Activated CD4-positive, alpha-beta T cell treated with anti-CD3 and anti-CD28 coated beads, Interleukin-2, amount 10 ng/mL, durations not matched to agents 24 days and 14 days (primary cell): ENCODE results near the gene TNNT1. TPM values are rescaled to one million over a fixed set of nuclear protein-coding genes. Genes with fewer than 3 reads are reported as not detected.
"Not testable (repeated sequence)": the region's sequence is repeated elsewhere in the genome, so short reads cannot be mapped to it uniquely, and the experiment has no call there.

Experiments used
- DNase-seq: peaks from one replicate; pipeline ENCODE4 v3.0.0; 2022
- H3K27ac Mint-ChIP-seq: one replicate; pipeline ENCODE4 v1.8.0; 2022; ENCODE audit warnings: mild to moderate bottlenecking, mixed read lengths
- H3K27me3 Mint-ChIP-seq: one replicate; pipeline ENCODE4 v1.8.0; 2022; ENCODE audit warnings: mixed read lengths
- H3K36me3 Mint-ChIP-seq: one replicate; pipeline ENCODE4 v1.8.0; 2022; ENCODE audit warnings: low read depth, mild to moderate bottlenecking, mixed read lengths
- H3K4me1 Mint-ChIP-seq: one replicate; pipeline ENCODE4 v1.8.0; 2021; ENCODE audit warnings: mixed read lengths
- H3K4me3 Mint-ChIP-seq: one replicate; pipeline ENCODE4 v1.8.0; 2022; ENCODE audit warnings: mild to moderate bottlenecking, moderate library complexity, mixed read lengths
- H3K9me3 Mint-ChIP-seq: one replicate; pipeline ENCODE4 v1.8.0; 2021; ENCODE audit warnings: mixed read lengths
- intact Hi-C: fragments of 100-400 bp; cut with micrococcal nuclease; formaldehyde crosslinking; loops from one replicate; pipeline ENCODE4 v1.15.1; 2023
- total RNA-seq: library from RNA; stranded (reverse); gene quantifications from 2 replicates; pipeline ENCODE4 v1.2.3, GENCODE V29; 2022

The TNNT1 gene
- total RNA-seq, 1 donor from 2014 or later, result 0.51 TPM

DNA sequence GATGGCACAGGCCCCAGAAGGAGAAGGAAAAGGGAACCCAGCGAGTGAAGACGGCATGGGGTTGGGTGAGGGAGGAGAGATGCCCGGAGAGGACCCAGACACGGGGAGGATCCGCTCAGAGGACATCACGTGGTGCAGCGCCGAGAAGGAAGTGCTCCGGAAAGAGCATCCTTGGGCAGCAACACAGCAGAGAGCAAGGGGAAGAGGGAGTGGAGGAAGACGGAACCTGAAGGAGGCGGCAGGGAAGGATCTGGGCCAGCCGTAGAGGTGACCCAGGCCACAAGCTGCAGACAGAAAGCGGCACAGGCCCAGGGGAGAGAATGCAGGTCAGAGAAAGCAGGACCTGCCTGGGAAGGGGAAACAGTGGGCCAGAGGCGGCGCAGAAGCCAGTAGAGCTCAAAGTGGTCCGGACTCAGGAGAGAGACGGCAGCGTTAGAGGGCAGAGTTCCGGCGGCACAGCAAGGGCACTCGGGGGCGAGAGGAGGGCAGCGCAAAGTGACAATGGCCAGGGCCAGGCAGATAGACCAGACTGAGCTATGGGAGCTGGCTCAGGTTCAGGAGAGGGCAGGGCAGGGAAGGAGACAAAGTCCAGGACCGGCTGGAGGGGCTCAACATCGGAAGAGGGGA lies 32.7 kb downstream of the TNNT1 start:
- peak overlapping the region; percentile 89 for H3K27ac Mint-ChIP-seq
- peaks cover 28% of the 10 kb centered on the region for H3K4me1 Mint-ChIP-seq
- intact Hi-C loops, result loop anchor here (2.0 to 5.0 kb wide), 5 partner anchors 36 to 1024 kb away; partner anchors contain the start of genes LENG9, PPP6R1, ZNF444 and ZNF580
- H3K4me3 Mint-ChIP-seq, result peak overlapping the region; percentile 94
- no peaks in the 10 kb centered on the region for H3K9me3 Mint-ChIP-seq
- H3K36me3 Mint-ChIP-seq, result peaks cover 8% of the 10 kb centered on the region
- DNase-seq, result peak; percentile 87
- peaks cover 7% of the 10 kb centered on the region for H3K27me3 Mint-ChIP-seq

DNA sequence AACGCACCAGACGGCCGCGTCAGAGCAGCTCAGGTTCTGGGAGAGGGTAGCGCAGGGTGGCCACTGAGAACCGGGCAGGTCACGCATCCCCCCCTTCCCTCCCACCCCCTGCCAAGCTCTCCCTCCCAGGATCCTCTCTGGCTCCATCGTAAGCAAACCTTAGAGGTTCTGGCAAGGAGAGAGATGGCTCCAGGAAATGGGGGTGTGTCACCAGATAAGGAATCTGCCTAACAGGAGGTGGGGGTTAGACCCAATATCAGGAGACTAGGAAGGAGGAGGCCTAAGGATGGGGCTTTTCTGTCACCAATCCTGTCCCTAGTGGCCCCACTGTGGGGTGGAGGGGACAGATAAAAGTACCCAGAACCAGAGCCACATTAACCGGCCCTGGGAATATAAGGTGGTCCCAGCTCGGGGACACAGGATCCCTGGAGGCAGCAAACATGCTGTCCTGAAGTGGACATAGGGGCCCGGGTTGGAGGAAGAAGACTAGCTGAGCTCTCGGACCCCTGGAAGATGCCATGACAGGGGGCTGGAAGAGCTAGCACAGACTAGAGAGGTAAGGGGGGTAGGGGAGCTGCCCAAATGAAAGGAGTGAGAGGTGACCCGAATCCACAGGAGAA lies 33.5 kb downstream of the TNNT1 start:
- Mint-ChIP-seq H3K27ac (peak overlapping the region; percentile 89), H3K4me3 (peak overlapping the region; percentile 94), H3K4me1 (peaks cover 28% of the 10 kb centered on the region), H3K9me3 (no peaks in the 10 kb centered on the region), H3K36me3 (peaks cover 11% of the 10 kb centered on the region), H3K27me3 (peaks cover 4% of the 10 kb centered on the region)
- no peak for DNase-seq
- intact Hi-C loops, result loop anchor here (2.0 to 5.0 kb wide), 5 partner anchors 35 to 1025 kb away; partner anchors contain the start of genes LENG9, PPP6R1, ZNF444 and ZNF580

DNA sequence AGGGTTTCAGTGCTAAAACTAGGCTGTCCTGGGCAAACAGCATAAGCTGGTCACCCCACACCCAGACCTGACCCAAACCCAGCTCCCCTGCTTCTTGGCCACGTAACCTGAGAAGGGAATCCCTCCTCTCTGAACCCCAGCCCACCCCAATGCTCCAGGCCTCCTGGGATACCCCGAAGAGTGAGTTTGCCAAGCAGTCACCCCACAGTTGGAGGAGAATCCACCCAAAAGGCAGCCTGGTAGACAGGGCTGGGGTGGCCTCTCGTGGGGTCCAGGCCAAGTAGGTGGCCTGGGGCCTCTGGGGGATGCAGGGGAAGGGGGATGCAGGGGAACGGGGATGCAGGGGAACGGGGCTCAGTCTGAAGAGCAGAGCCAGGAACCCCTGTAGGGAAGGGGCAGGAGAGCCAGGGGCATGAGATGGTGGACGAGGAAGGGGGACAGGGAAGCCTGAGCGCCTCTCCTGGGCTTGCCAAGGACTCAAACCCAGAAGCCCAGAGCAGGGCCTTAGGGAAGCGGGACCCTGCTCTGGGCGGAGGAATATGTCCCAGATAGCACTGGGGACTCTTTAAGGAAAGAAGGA lies 34.4 kb downstream of the TNNT1 start:
- Mint-ChIP-seq H3K27ac (no peak overlapping the region), H3K4me3 (peak overlapping the region; percentile 94), H3K36me3 (peaks cover 14% of the 10 kb centered on the region), H3K9me3 (no peaks in the 10 kb centered on the region), H3K4me1 (peaks cover 28% of the 10 kb centered on the region), H3K27me3 (no peaks in the 10 kb centered on the region)
- intact Hi-C loops, result loop anchor here (5.0 kb wide), 2 partner anchors 528 to 652 kb away; partner anchors contain the start of genes LENG9, ZNF580 and ZNF581
- no peak for DNase-seq

DNA sequence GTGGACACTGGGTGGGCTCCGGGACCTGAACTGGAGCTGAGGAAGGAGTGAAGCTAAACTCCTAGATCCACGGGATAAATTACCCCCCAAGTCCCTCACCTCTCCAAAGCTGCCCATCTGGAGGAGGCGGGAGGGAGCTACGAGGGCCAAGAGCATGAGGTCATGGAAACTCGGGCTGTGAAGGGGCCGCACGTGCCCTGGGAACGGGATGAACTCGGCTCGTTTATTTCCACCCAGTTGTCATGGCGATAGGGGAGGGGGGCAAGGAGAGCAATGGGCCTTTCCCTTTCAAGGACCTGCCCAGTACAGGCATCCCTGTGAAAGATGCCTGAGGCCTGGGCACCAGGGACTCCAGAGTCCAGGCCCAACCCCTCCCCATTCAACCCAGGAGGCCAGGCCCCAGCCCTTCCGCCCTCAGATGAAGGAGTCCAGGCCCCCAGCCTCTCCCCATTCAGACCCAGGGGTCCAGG lies 35.4 kb downstream of the TNNT1 start:
- H3K4me1 Mint-ChIP-seq, result peaks cover 22% of the 10 kb centered on the region
- no peak for DNase-seq
- peaks cover 23% of the 10 kb centered on the region for H3K36me3 Mint-ChIP-seq
- H3K9me3 Mint-ChIP-seq, result no peaks in the 10 kb centered on the region
- H3K27ac Mint-ChIP-seq, result no peak overlapping the region
- H3K4me3 Mint-ChIP-seq, result no peak overlapping the region
- H3K27me3 Mint-ChIP-seq, result no peaks in the 10 kb centered on the region
- intact Hi-C loops, result no loop called here

DNA sequence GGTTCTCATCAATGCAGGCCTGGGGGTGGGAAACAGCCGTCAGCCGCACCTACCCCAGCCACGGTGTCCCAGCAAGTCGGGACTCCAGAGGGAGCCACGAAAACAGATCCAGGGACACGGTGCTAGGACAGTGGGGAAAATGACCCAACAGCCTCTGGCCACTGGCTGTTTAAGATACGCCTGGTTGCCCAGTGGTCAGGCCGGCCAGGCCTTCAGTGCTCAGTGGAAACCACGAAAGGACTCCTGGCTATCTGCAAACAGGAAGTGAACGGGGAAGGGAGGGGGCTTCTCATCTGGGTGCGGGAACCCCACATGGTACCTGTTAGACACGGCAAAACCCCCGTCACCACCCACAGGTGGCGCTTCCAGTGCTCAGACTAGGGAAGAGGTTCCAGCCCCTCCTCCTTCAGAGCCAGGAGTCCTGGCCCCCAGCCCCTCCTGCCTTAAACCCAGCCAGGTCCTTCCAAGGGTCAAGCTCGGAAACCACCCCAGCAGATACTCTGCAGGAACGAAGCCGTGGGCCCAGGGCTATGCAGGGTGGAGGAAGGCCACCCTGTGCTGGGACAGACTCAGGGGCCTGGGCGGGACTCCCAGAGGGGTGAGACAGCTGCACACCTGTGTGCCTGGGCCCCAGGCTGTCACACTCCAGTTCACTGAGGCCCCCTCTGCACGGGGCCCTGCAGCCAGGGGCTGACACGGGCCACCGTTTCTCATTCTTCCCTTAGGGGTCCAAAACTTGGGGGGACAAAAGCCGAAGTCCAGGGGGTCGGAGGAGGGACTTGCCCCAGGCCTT lies 36.0 kb downstream of the TNNT1 start:
- Mint-ChIP-seq H3K4me3 (no peak overlapping the region), H3K4me1 (peaks cover 19% of the 10 kb centered on the region), H3K9me3 (no peaks in the 10 kb centered on the region), H3K27me3 (no peaks in the 10 kb centered on the region), H3K36me3 (peaks cover 26% of the 10 kb centered on the region), H3K27ac (no peak overlapping the region)
- DNase-seq, result no peak
- intact Hi-C loops, result no loop called here

DNA sequence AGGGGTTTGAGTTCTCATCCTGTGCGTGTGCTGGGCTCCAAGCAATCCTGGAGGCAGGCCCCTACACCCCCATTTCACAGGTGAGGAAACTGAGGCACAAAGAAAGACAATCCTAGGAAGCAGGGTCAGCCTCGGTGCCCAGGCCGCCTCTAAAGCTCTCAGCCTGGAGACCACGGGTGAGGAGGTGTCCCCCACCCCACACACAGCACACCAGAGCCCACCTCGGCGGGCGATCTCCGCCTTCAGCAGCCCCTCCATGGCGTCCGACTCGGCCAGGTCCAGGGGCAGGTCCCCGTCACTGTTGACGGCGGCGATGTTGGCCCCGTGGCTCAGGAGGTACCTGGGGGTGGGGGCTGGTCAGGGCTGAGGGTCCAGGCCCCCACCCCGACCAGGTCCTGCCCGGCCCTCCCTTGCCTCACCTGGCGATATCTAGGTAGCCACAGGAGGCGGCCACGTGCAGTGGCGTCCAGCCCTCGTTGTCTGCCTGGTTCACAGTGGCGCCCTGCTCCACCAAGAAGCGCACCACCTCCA lies 36.7 kb downstream of the TNNT1 start:
- H3K4me1 Mint-ChIP-seq, result peaks cover 16% of the 10 kb centered on the region

DNA sequence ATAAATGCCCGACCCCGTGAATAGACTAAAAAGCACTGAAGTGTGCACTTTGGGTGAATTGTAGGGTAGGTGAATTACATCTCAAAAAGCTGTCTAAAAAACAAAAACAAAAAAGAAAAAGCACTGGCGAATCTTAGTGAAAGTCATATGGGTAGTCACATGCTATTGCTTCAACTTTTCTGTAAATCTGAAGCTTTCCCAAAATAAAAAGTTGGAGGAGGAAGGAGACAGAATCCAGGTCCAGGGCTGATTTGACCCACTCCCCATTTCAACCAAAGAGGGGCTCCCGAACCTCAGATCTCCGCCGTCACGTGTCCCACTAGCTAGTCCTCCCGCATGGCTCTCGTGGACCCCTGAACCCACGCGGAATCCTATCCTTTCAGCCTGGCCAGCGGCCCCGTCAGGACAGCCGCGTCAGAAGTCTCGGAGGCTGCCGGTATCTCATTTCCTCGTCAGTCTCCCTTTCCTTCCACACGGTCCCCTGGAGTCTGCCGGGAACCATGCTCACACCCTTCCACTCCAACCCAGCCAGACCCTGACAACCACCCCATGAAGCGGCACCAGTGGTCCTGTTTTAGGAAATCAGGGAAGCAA lies 37.7 kb downstream of the TNNT1 start:
- Mint-ChIP-seq H3K27me3 (no peaks in the 10 kb centered on the region), H3K4me1 (peaks cover 12% of the 10 kb centered on the region), H3K36me3 (peaks cover 31% of the 10 kb centered on the region), H3K27ac (no peak overlapping the region), H3K4me3 (no peak overlapping the region), H3K9me3 (no peaks in the 10 kb centered on the region)
- DNase-seq, result no peak
- intact Hi-C loops, result no loop called here

More for the DNA sequence above, 36.7 kb downstream of the TNNT1 start:
- H3K9me3 Mint-ChIP-seq, result no peaks in the 10 kb centered on the region
- no peaks in the 10 kb centered on the region for H3K27me3 Mint-ChIP-seq
- no peak for DNase-seq
- peaks cover 26% of the 10 kb centered on the region for H3K36me3 Mint-ChIP-seq
- no peak overlapping the region for H3K4me3 Mint-ChIP-seq
- H3K27ac Mint-ChIP-seq, result no peak overlapping the region
- intact Hi-C loops, result no loop called here

DNA sequence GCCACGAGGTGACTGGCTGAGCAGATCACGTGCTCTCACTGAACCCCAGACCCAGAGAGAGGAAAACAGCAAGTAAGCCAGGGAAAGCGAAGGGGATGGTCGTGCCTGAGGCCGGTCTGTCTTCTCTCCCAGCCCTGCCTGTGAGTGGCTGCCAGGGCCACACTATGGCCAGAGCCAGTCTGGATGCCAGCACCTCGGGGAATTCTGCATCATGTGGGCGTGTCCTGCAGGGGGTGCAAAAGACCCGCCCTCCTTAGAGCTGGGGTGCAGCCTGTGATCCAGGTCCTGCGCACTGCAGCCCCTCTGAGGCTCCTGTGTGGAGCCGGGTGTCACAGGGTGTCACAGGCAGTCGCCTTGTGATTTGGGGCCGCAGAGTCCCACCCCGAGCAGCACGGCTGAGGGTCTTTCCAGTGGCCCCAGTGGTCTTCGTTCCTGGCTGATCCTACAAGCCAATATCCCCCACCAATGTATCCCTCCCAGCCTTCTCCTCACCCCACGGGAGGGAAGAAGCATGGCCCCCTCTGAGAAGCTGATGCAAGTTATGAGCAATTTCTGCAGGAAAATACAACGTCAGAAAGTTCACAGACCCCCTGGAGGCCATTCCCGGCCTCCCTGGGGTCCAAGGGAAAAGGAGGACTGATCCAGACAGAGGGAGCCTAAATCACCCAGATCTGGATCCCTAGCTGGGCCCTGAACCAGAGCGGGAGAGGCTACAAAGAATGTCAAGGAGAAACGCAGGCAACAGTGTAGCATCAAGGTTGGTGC lies 39.3 kb downstream of the TNNT1 start:
- H3K27me3 Mint-ChIP-seq, result no peaks in the 10 kb centered on the region

DNA sequence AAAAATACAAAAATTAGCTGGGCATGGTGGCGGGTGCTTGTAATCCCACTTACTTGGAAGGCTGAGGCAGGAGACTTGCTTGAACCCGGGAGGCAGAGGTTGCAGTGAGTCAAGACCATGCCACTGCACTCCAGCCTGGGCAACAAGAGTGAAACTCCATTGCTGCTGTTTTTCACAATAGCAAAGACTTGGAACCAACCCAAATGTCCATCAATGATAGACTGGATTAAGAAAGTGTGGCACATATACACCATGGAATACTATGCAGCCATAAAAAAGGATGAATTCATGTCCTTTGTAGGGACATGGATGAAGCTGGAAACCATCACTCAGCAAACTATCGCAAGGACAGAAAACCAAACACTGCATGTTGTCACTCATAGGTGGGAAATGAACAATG lies 41.8 kb downstream of the TNNT1 start:
- intact Hi-C loops, H3K4me3 Mint-ChIP-seq, DNase-seq, H3K27me3 Mint-ChIP-seq, H3K4me1 Mint-ChIP-seq, H3K27ac Mint-ChIP-seq, H3K9me3 Mint-ChIP-seq: not testable (repeated sequence)
- peaks cover 52% of the 10 kb centered on the region for H3K36me3 Mint-ChIP-seq

More for the DNA sequence above, 39.3 kb downstream of the TNNT1 start:
- no peak for DNase-seq
- H3K27ac Mint-ChIP-seq, result peak overlapping the region; percentile 60
- no peak overlapping the region for H3K4me3 Mint-ChIP-seq
- peaks cover 39% of the 10 kb centered on the region for H3K36me3 Mint-ChIP-seq
- intact Hi-C loops, result no loop called here
- no peaks in the 10 kb centered on the region for H3K4me1 Mint-ChIP-seq
- H3K9me3 Mint-ChIP-seq, result no peaks in the 10 kb centered on the region

DNA sequence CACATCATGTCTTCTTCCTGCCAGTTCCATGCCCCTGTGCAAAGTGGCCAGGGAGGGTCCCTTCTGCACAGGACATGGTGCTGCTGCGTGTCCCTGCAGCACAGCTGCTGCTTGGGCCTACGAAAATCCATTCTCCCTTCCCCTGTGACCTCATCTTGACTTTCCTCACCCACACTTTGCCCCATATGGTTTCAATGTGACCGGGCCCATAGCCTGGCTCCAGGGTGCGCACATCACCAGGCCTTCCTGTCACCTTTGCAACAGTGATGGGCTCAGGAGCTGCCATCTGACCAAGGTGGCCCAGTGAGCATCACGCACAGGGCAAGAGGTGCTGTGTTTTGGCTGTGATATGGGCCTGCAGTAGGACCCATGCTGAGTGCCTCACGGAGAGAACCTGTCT lies 42.4 kb downstream of the TNNT1 start:
- no peak for DNase-seq
- H3K27me3 Mint-ChIP-seq, result no peaks in the 10 kb centered on the region
- intact Hi-C loops, result no loop called here
- no peaks in the 10 kb centered on the region for H3K9me3 Mint-ChIP-seq
- peaks cover 55% of the 10 kb centered on the region for H3K36me3 Mint-ChIP-seq
- no peak overlapping the region for H3K27ac Mint-ChIP-seq
- H3K4me1 Mint-ChIP-seq, result no peaks in the 10 kb centered on the region
- H3K4me3 Mint-ChIP-seq, result no peak overlapping the region

DNA sequence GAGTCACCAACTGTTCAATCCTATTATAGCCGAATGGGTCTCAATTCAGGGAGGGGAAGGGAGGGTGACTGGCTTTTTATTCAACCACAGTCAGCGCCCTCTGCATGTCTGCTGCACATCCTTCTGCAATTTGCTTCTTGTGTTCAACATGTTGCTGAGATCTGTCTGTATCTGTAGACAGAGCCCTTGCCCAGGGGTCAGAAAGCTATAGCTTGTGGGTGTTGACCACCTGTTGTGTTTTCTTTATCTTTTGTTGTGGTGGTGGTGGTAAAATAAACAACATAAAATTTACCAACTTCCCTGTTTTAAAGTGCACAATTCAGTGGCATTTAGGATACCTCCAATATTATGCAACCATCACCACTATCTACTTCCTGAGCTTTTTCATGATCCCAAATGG lies 43.8 kb downstream of the TNNT1 start:
- H3K27ac Mint-ChIP-seq, result no peak overlapping the region
- intact Hi-C loops, result no loop called here
- no peak overlapping the region for H3K4me3 Mint-ChIP-seq
- no peak for DNase-seq
- H3K4me1 Mint-ChIP-seq, result no peaks in the 10 kb centered on the region
- peaks cover 55% of the 10 kb centered on the region for H3K36me3 Mint-ChIP-seq
- H3K9me3 Mint-ChIP-seq, result no peaks in the 10 kb centered on the region
- no peaks in the 10 kb centered on the region for H3K27me3 Mint-ChIP-seq

DNA sequence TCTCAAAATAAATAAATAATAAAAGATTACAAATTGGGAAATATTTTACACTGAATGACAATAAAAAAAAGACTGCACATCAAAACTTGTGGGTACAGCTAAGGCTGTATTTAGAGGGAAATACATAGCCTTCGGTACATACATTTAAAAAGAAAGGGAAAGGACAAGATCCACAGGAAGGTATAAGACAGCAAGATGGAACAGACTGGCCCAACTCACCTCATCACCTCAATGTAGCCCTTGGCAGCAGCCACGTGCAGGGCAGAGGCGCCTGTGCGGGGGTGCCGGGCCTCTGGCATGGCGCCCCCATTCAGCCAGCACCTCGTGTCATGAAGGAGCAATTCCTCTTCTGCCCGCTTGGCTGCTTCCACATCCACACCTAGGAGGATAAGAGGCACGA lies 45.8 kb downstream of the TNNT1 start:
- no peak for DNase-seq
- Mint-ChIP-seq H3K27ac (no peak overlapping the region), H3K9me3 (no peaks in the 10 kb centered on the region), H3K27me3 (no peaks in the 10 kb centered on the region), H3K4me1 (no peaks in the 10 kb centered on the region), H3K4me3 (no peak overlapping the region), H3K36me3 (peaks cover 44% of the 10 kb centered on the region)
- intact Hi-C loops, result no loop called here

DNA sequence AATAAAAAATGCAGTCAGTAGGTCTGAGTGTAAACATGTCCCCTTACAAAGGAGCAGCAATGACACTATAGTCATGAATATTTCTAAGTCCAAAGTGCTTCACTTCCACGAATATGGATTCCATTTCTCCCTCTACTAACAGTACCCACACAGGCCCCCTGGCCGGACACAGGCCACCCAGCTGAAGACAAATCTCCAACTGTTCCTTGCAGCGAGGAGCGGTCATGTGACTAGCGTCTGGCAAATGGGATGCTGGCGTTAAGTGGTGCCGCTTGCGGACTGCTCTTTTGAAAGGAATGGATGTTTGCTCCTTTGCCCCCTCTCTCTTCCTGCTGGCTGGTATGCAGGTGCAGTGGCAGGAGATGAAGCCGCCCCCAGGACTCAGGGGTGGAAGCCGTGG lies 47.7 kb downstream of the TNNT1 start:
- no peak overlapping the region for H3K27ac Mint-ChIP-seq
- H3K9me3 Mint-ChIP-seq, result no peaks in the 10 kb centered on the region
- H3K4me3 Mint-ChIP-seq, result no peak overlapping the region
- H3K4me1 Mint-ChIP-seq, result no peaks in the 10 kb centered on the region
- H3K27me3 Mint-ChIP-seq, result no peaks in the 10 kb centered on the region
- DNase-seq, result no peak
- peaks cover 37% of the 10 kb centered on the region for H3K36me3 Mint-ChIP-seq
- intact Hi-C loops, result no loop called here
